SK-N-SH (cell line): Measurements from ENCODE around the gene INSYN2B. TPM values are rescaled to one million over a fixed set of nuclear protein-coding genes. Genes with fewer than 3 reads are reported as not detected.

Experiments used
- CTCF ChIA-PET: fragments of 300-600, 350-600 bp; formaldehyde crosslinking; extraction: SDS; loops from one replicate; lab custom pipeline; 2021; lab: Yijun Ruan, JAX
- POLR2A ChIA-PET: fragments of 350-600 bp; sonication (Branson Sonifier 250); formaldehyde crosslinking; extraction: SDS; loops from one replicate; lab custom pipeline; 2020; ENCODE audit warnings: antibody characterized with exemption, inconsistent platforms; lab: Yijun Ruan, JAX
- DNase-seq: peaks from one replicate; pipeline ENCODE4 v3.0.0; 2012
- H2AFZ ChIP-seq: fragments of 200-600 bp; sonication (generic); 2 replicates; pipeline ENCODE4 v1.8.1; 2016; ENCODE audit warnings: antibody characterized with exemption, mild to moderate bottlenecking, low read depth
- H3F3A ChIP-seq: fragments of 200-600 bp; sonication (generic); replicated peaks from 2 replicates; pipeline ENCODE3; 2016; ENCODE audit warnings: antibody characterized with exemption, mild to moderate bottlenecking; ENCODE audit not compliant: insufficient read depth
- H3K27ac ChIP-seq, 2 experiments: fragments of 200-500 bp in 1 of 2; fragments of 200-600 bp in 1 of 2; sonication (Bioruptor generic) in 1 of 2; sonication (generic), shearing (Covaris generic) in 1 of 2; 2 replicates each; pipeline versions ENCODE4 v1.5.1 to v1.6.1; 2014 to 2016; ENCODE audit warnings: low read depth in 2 of 2, inconsistent platforms in 1 of 2, low read length in 1 of 2, mild to moderate bottlenecking in 1 of 2, mixed read lengths in 1 of 2
- H3K27me3 ChIP-seq: fragments of 200-600 bp; sonication (generic), shearing (Covaris generic); 2 replicates; pipeline ENCODE4 v1.6.1; 2016; ENCODE audit warnings: mixed run types; ENCODE audit not compliant: insufficient read depth
- H3K36me3 ChIP-seq, 2 experiments: fragments of 200-500 bp in 1 of 2; fragments of 200-600 bp in 1 of 2; sonication (Bioruptor generic) in 1 of 2; sonication (generic) in 1 of 2; replicated peaks in 1 of 2; 2 replicates each; pipeline versions ENCODE3 to v1.5.1; 2014 to 2016; ENCODE audit warnings: low read length in 1 of 2, mild to moderate bottlenecking in 1 of 2; ENCODE audit not compliant: insufficient read depth in 2 of 2, control insufficient read depth in 1 of 2
- H3K4me1 ChIP-seq, 2 experiments: fragments of 200-500 bp in 1 of 2; fragments of 200-600 bp in 1 of 2; sonication (Bioruptor generic) in 1 of 2; sonication (generic), shearing (Covaris generic) in 1 of 2; 2 replicates each; pipeline versions ENCODE4 v1.5.1 to v1.6.1; 2014 to 2016; ENCODE audit warnings: low read depth in 1 of 2, low read length in 1 of 2, mixed run types in 1 of 2; ENCODE audit not compliant: insufficient read depth in 2 of 2, control insufficient read depth in 1 of 2
- H3K4me2 ChIP-seq: fragments of 200-600 bp; sonication (generic), shearing (Covaris generic); 2 replicates; pipeline ENCODE4 v1.6.1; 2017; ENCODE audit warnings: mixed run types
- H3K4me3 ChIP-seq, 2 experiments: fragments of 200-500 bp in 1 of 2; fragments of 200-600 bp in 1 of 2; sonication (Bioruptor generic) in 1 of 2; sonication (generic), shearing (Covaris generic) in 1 of 2; 2 replicates each; pipeline versions ENCODE4 v1.5.1 to v1.8.1; 2014 to 2016; ENCODE audit warnings: low read depth in 2 of 2, inconsistent platforms in 1 of 2, low read length in 1 of 2, mild to moderate bottlenecking in 1 of 2, mixed read lengths in 1 of 2, moderate library complexity in 1 of 2
- H3K79me2 ChIP-seq: fragments of 200-600 bp; sonication (generic); 2 replicates; pipeline ENCODE4 v1.8.1; 2017; ENCODE audit warnings: mild to moderate bottlenecking; ENCODE audit not compliant: insufficient read depth
- H3K9ac ChIP-seq: fragments of 200-600 bp; sonication (generic); 2 replicates; pipeline ENCODE4 v1.6.1; 2017; ENCODE audit warnings: mixed run types
- H3K9me2 ChIP-seq: fragments of 200-600 bp; sonication (generic); 2 replicates; pipeline ENCODE4 v1.6.1; 2017; ENCODE audit warnings: mixed run types
- H3K9me3 ChIP-seq: fragments of 200-600 bp; sonication (generic); 2 replicates; pipeline ENCODE4 v1.6.1; 2017; ENCODE audit warnings: mixed run types, mild to moderate bottlenecking, moderate library complexity
- H4K20me1 ChIP-seq: fragments of 200-600 bp; sonication (generic); 2 replicates; pipeline ENCODE4 v1.6.1; 2017; ENCODE audit warnings: mild to moderate bottlenecking, mixed run types; ENCODE audit not compliant: insufficient read depth
- CHD2 ChIP-seq: fragments of 150-350 bp; IDR thresholded peaks from 2 replicates; pipeline ENCODE4 v1.6.1; 2018; ENCODE audit warnings: low read length; ENCODE audit not compliant: partially characterized antibody
- ELF1 ChIP-seq: IDR thresholded peaks from 2 replicates; pipeline ENCODE4 v1.4.0; 2012
- EP300 ChIP-seq, 2 experiments: IDR thresholded peaks; 2 replicates each; pipeline versions ENCODE4 v1.4.0 to v1.6.1; 2012; ENCODE audit warnings: borderline replicate concordance in 1 of 2, low read depth in 1 of 2, low read length in 1 of 2
- FOXJ3 ChIP-seq: sonication (generic); formaldehyde crosslinking; IDR thresholded peaks from 2 replicates; pipeline ENCODE4 v1.5.1; 2020; ENCODE audit warnings: mild to moderate bottlenecking, missing genetic modification reagents
- GABPA ChIP-seq: IDR thresholded peaks from 2 replicates; pipeline ENCODE4 v1.4.0; 2012; ENCODE audit warnings: low read depth, mild to moderate bottlenecking
- GATA2 ChIP-seq: sonication (generic); formaldehyde crosslinking; IDR thresholded peaks from 2 replicates; pipeline ENCODE4 v1.5.0; 2020; ENCODE audit warnings: mild to moderate bottlenecking, missing genetic modification reagents
- IRF3 ChIP-seq: fragments of 150-350 bp; IDR thresholded peaks from 2 replicates; pipeline ENCODE4 v1.6.1; 2016; ENCODE audit warnings: mild to moderate bottlenecking, low read depth, low read length
- JUND ChIP-seq: IDR thresholded peaks from 2 replicates; pipeline ENCODE4 v1.4.0; 2012
- MXI1 ChIP-seq: IDR thresholded peaks from 2 replicates; pipeline ENCODE4 v1.6.1; 2012; ENCODE audit warnings: mild to moderate bottlenecking, low read depth, low read length, improper control_type of control experiment
- PBX3 ChIP-seq: IDR thresholded peaks from 2 replicates; pipeline ENCODE4; 2012
- POLR2AphosphoS5 ChIP-seq: IDR thresholded peaks from 2 replicates; pipeline ENCODE4 v1.6.1; 2012; ENCODE audit warnings: low read depth, low read length
- RFX5 ChIP-seq: IDR thresholded peaks from 2 replicates; pipeline ENCODE4 v1.6.1; 2012; ENCODE audit warnings: mild to moderate bottlenecking, improper control_type of control experiment, low read length
- RXRA ChIP-seq: IDR thresholded peaks from 2 replicates; pipeline ENCODE4 v1.4.0; 2012; ENCODE audit warnings: low read depth, mild to moderate bottlenecking, borderline replicate concordance
- SIN3A ChIP-seq: IDR thresholded peaks from 2 replicates; pipeline ENCODE4 v1.6.1; 2012; ENCODE audit warnings: low read depth, mild to moderate bottlenecking, low read length, moderate library complexity, borderline replicate concordance
- TAF1 ChIP-seq: IDR thresholded peaks from 2 replicates; pipeline ENCODE4 v1.6.1; 2012; ENCODE audit warnings: low read depth, mild to moderate bottlenecking, low read length, moderate library complexity, borderline replicate concordance
- TCF12 ChIP-seq: IDR thresholded peaks from 2 replicates; pipeline ENCODE4 v1.4.0; 2012
- USF1 ChIP-seq: IDR thresholded peaks from 2 replicates; pipeline ENCODE4 v1.4.0; 2012; ENCODE audit warnings: low read depth, borderline replicate concordance
- ZBTB33 ChIP-seq: IDR thresholded peaks from 2 replicates; pipeline ENCODE4 v1.4.0; 2012; ENCODE audit warnings: low read depth, borderline replicate concordance
- WGBS: methylation state at CpG from one replicate; pipeline ENCODE4 v1.1.6; 2017; ENCODE audit warnings: low lambda C conversion rate; 5-methylcytosine and 5-hydroxymethylcytosine counted together
- polyA plus RNA-seq, 3 experiments: library from polyadenylated mRNA; depleted of rRNA; stranded (reverse); fragments of >200 nt; gene quantifications; 2 replicates each; pipeline ENCODE4 v1.2.3, GENCODE V29; 2012

The INSYN2B gene
- polyA plus RNA-seq, 1 of the 3 experiments (the other 2 are of a cell fraction), result 9.2 TPM

- no peak for TF ChIP-seq MXI1
- TF ChIP-seq FOXJ3 (CRISPR knock-in tag), result no peak
- TF ChIP-seq EP300 (IDR thresholded peaks at IDR 0.05; ENCODE audit: borderline replicate concordance in 1 of 2, low read depth in 1 of 2, low read length in 1 of 2), result no peak
- TF ChIP-seq GABPA, result no peak
- no peak for TF ChIP-seq TCF12
- no peak for TF ChIP-seq RXRA
- TF ChIP-seq SIN3A, result no peak
- no peak for TF ChIP-seq IRF3
- no peak for TF ChIP-seq USF1
- no peak for TF ChIP-seq CHD2
- TF ChIP-seq TAF1, result no peak
- TF ChIP-seq ELF1, result no peak
- TF ChIP-seq JUND, result no peak
- no peak for TF ChIP-seq POLR2AphosphoS5
- TF ChIP-seq GATA2, result no peak
- no peak for TF ChIP-seq RFX5
- TF ChIP-seq ZBTB33, result no peak
- TF ChIP-seq PBX3, result no peak
- H3K9me2 ChIP-seq, result no peaks in the 10 kb centered on the region
- H3K4me2 ChIP-seq, result no peak overlapping the region
- no peaks in the 10 kb centered on the region for H3K4me1 ChIP-seq
- POLR2A ChIA-PET, result no interaction called here
- H3K79me2 ChIP-seq, result no peaks in the 10 kb centered on the region
- no peak overlapping the region for H3K27ac ChIP-seq
- H3K9me3 ChIP-seq, result no peaks in the 10 kb centered on the region
- WGBS, result 93% methylated on average over 1 of the region's 1 CpG
- no peak for DNase-seq
- H2AFZ ChIP-seq, result no peak overlapping the region
- H3K27me3 ChIP-seq, result no peaks in the 10 kb centered on the region
- H4K20me1 ChIP-seq, result no peaks in the 10 kb centered on the region
- no peak overlapping the region for H3K4me3 ChIP-seq
- peaks cover 9% of the 10 kb centered on the region for H3F3A ChIP-seq
- CTCF ChIA-PET, result interaction anchor here (3.8 kb wide), 1 partner anchor 9 kb away, joined by 28 read pairs; the partner anchor contains the start of gene INSYN2B
- no peaks in the 10 kb centered on the region for H3K36me3 ChIP-seq
- H3K9ac ChIP-seq, result no peak overlapping the region
Measured at GRCh38 chr5:169989365-169989764, 9.1 kb upstream of the INSYN2B start.
